ENCODE measurements around the gene RSPH10B2.
"Not testable (repeated sequence)": the region's sequence is repeated elsewhere in the genome, so short reads cannot be mapped to it uniquely, and the experiment has no call there.

Gene RSPH10B2

GRCh38 chr7:6821622-6822021 is 67.7 kb downstream of the RSPH10B2 start:
- not testable (repeated sequence) for DNase-seq; H3K9me2 ChIP-seq (replicated peaks; ENCODE audit: insufficient read depth, low read length); H3F3A ChIP-seq (ENCODE audit: insufficient read depth, low read length); H3K9me3 ChIP-seq (replicated peaks; ENCODE audit: insufficient read depth, low read length); H2AFZ ChIP-seq (ENCODE audit: low read length); H4K20me1 ChIP-seq (ENCODE audit: insufficient read depth, low read length); H3K27ac ChIP-seq (ENCODE audit: low read length); H3K4me2 ChIP-seq (ENCODE audit: low read depth, low read length); H3K27me3 ChIP-seq (replicated peaks; ENCODE audit: insufficient read depth, low read length); H3K4me3 ChIP-seq (ENCODE audit: low read length); H3K36me3 ChIP-seq (replicated peaks; ENCODE audit: insufficient read depth, low read length); H3K9ac ChIP-seq (ENCODE audit: low read length); H3K4me1 ChIP-seq (ENCODE audit: low read length); H3K79me2 ChIP-seq (ENCODE audit: low read length)

- not testable (repeated sequence) for H3K27me3 ChIP-seq (replicated peaks; ENCODE audit: insufficient read depth, low read length); H3K9me3 ChIP-seq (replicated peaks; ENCODE audit: insufficient read depth, low read length); H3K36me3 ChIP-seq (replicated peaks; ENCODE audit: insufficient read depth, low read length); H3K4me3 ChIP-seq (ENCODE audit: low read length); H3K9ac ChIP-seq (ENCODE audit: low read length); H3K4me2 ChIP-seq (ENCODE audit: low read depth, low read length); DNase-seq; H4K20me1 ChIP-seq (ENCODE audit: insufficient read depth, low read length); H3K27ac ChIP-seq (ENCODE audit: low read length); H3K4me1 ChIP-seq (ENCODE audit: low read length); H3K79me2 ChIP-seq (ENCODE audit: low read length); H2AFZ ChIP-seq (ENCODE audit: low read length); H3K9me2 ChIP-seq (replicated peaks; ENCODE audit: insufficient read depth, low read length); H3F3A ChIP-seq (ENCODE audit: insufficient read depth, low read length)
These were observed 71.6 kb downstream of the RSPH10B2 start for GRCh38 chr7:6825236-6826125.

GRCh38 chr7:6826151-6826550 is 72.2 kb downstream of the RSPH10B2 start, which contains the start of gene CCZ1B:
TSS of gene CCZ1B (minus strand) at chr7:6826275. CDS start at chr7:6826197, 78 bp downstream.
- H3F3A ChIP-seq (ENCODE audit: insufficient read depth, low read length); H3K9ac ChIP-seq (ENCODE audit: low read length); H3K4me1 ChIP-seq (ENCODE audit: low read length); H3K79me2 ChIP-seq (ENCODE audit: low read length); H3K9me2 ChIP-seq (replicated peaks; ENCODE audit: insufficient read depth, low read length); H3K27ac ChIP-seq (ENCODE audit: low read length); H3K36me3 ChIP-seq (replicated peaks; ENCODE audit: insufficient read depth, low read length); H3K27me3 ChIP-seq (replicated peaks; ENCODE audit: insufficient read depth, low read length); H4K20me1 ChIP-seq (ENCODE audit: insufficient read depth, low read length); H3K4me2 ChIP-seq (ENCODE audit: low read depth, low read length); H3K9me3 ChIP-seq (replicated peaks; ENCODE audit: insufficient read depth, low read length): not testable (repeated sequence)
- H2AFZ ChIP-seq (ENCODE audit: low read length), result peak within 1 kb of the TSS; percentile 75; the same call in 1 of the 2 replicates
- peak within 1 kb of the TSS; percentile 59 for H3K4me3 ChIP-seq (ENCODE audit: low read length)
- peak; percentile 83 for DNase-seq
- TF ChIP-seq CTCF (IDR thresholded peaks at IDR 0.05; ENCODE audit: low read length), result peak; percentile 19; the same call in 1 of the 2 replicates

- H4K20me1 ChIP-seq (ENCODE audit: insufficient read depth, low read length); H2AFZ ChIP-seq (ENCODE audit: low read length); H3K27me3 ChIP-seq (replicated peaks; ENCODE audit: insufficient read depth, low read length); H3K9me2 ChIP-seq (replicated peaks; ENCODE audit: insufficient read depth, low read length); DNase-seq; H3K79me2 ChIP-seq (ENCODE audit: low read length); H3K9me3 ChIP-seq (replicated peaks; ENCODE audit: insufficient read depth, low read length); H3K36me3 ChIP-seq (replicated peaks; ENCODE audit: insufficient read depth, low read length); H3K9ac ChIP-seq (ENCODE audit: low read length); H3K4me1 ChIP-seq (ENCODE audit: low read length); H3F3A ChIP-seq (ENCODE audit: insufficient read depth, low read length); H3K27ac ChIP-seq (ENCODE audit: low read length); H3K4me2 ChIP-seq (ENCODE audit: low read depth, low read length); H3K4me3 ChIP-seq (ENCODE audit: low read length): not testable (repeated sequence)
These were observed 73.3 kb downstream of the RSPH10B2 start for GRCh38 chr7:6827180-6827579.

- not testable (repeated sequence) for H3K9me2 ChIP-seq (replicated peaks; ENCODE audit: insufficient read depth, low read length); H3K4me1 ChIP-seq (ENCODE audit: low read length); H3K36me3 ChIP-seq (replicated peaks; ENCODE audit: insufficient read depth, low read length); H3K79me2 ChIP-seq (ENCODE audit: low read length); H3K9ac ChIP-seq (ENCODE audit: low read length); H3K4me2 ChIP-seq (ENCODE audit: low read depth, low read length); H3K9me3 ChIP-seq (replicated peaks; ENCODE audit: insufficient read depth, low read length); H2AFZ ChIP-seq (ENCODE audit: low read length); H4K20me1 ChIP-seq (ENCODE audit: insufficient read depth, low read length); H3K4me3 ChIP-seq (ENCODE audit: low read length); H3K27me3 ChIP-seq (replicated peaks; ENCODE audit: insufficient read depth, low read length); DNase-seq; H3K27ac ChIP-seq (ENCODE audit: low read length); H3F3A ChIP-seq (ENCODE audit: insufficient read depth, low read length)
These were observed 75.7 kb downstream of the RSPH10B2 start for GRCh38 chr7:6829616-6830015.

- DNase-seq; H3F3A ChIP-seq (ENCODE audit: insufficient read depth, low read length); H3K9me3 ChIP-seq (replicated peaks; ENCODE audit: insufficient read depth, low read length); H3K36me3 ChIP-seq (replicated peaks; ENCODE audit: insufficient read depth, low read length); H3K4me3 ChIP-seq (ENCODE audit: low read length); H3K9me2 ChIP-seq (replicated peaks; ENCODE audit: insufficient read depth, low read length); H3K9ac ChIP-seq (ENCODE audit: low read length); H3K4me2 ChIP-seq (ENCODE audit: low read depth, low read length); H2AFZ ChIP-seq (ENCODE audit: low read length); H3K4me1 ChIP-seq (ENCODE audit: low read length); H3K27ac ChIP-seq (ENCODE audit: low read length); H3K79me2 ChIP-seq (ENCODE audit: low read length); H4K20me1 ChIP-seq (ENCODE audit: insufficient read depth, low read length); H3K27me3 ChIP-seq (replicated peaks; ENCODE audit: insufficient read depth, low read length): not testable (repeated sequence)
These were observed 76.1 kb downstream of the RSPH10B2 start for GRCh38 chr7:6830026-6830425.
